HL-60 (cell line): ENCODE results near the gene ANKS1A.

Experiments used
- DNase-seq, 2 experiments: peaks; one replicate each; pipeline ENCODE4 v3.0.0-alpha.2; 2010 to 2020; ENCODE audit warnings: low read depth in 1 of 2, low spot score in 1 of 2
- H3K27ac ChIP-seq: fragments of 250-450 bp; sonication (Bioruptor Pico); replicated peaks from 2 replicates; pipeline ENCODE4 v1.5.1; 2020; ENCODE audit warnings: mild to moderate bottlenecking, moderate library complexity
- H3K27me3 ChIP-seq: fragments of 250-450 bp; sonication (Bioruptor Pico); 2 replicates; pipeline ENCODE4 v1.5.1; 2021; ENCODE audit warnings: mild to moderate bottlenecking, moderate library complexity; ENCODE audit not compliant: insufficient read depth, poor library complexity, severe bottlenecking
- H3K4me3 ChIP-seq: replicated peaks from 2 replicates; pipeline ENCODE4 v1.5.1; 2011; ENCODE audit warnings: mild to moderate bottlenecking, control low read depth, low read length; ENCODE audit not compliant: insufficient read depth
- CTCF ChIP-seq: IDR thresholded peaks from one replicate; pipeline ENCODE4 v1.5.1; 2011; ENCODE audit warnings: low read length, control low read depth, inconsistent platforms; ENCODE audit not compliant: insufficient read depth
- GABPA ChIP-seq: IDR thresholded peaks from 2 replicates; pipeline ENCODE4 v1.6.1; 2012; ENCODE audit warnings: low read depth
- POLR2AphosphoS5 ChIP-seq: IDR thresholded peaks from 2 replicates; pipeline ENCODE4 v1.6.1; 2012; ENCODE audit warnings: low read depth
- REST ChIP-seq: IDR thresholded peaks from 2 replicates; pipeline ENCODE4 v1.6.1; 2012; ENCODE audit warnings: low read depth; ENCODE audit not compliant: insufficient replicate concordance
- SPI1 ChIP-seq: IDR thresholded peaks from 2 replicates; pipeline ENCODE4 v1.6.1; 2012; ENCODE audit warnings: low read depth, mild to moderate bottlenecking, borderline replicate concordance

The ANKS1A gene

GRCh38 chr6:35089216-35089934, 200.3 kb downstream of the ANKS1A start:
- Histone ChIP-seq H3K4me3 (no peak overlapping the region), H3K27ac (peak overlapping the region; percentile 38), H3K27me3 (no peaks in the 10 kb centered on the region)
- DNase-seq = no peak
- TF ChIP-seq CTCF = no peak
- TF ChIP-seq POLR2AphosphoS5 = no peak
- no peak for TF ChIP-seq SPI1
- TF ChIP-seq GABPA = no peak
- no peak for TF ChIP-seq REST

GRCh38 chr6:35089935-35090505, 201.0 kb downstream of the ANKS1A start:
- Histone ChIP-seq H3K27ac (peak overlapping the region; percentile 38), H3K27me3 (no peaks in the 10 kb centered on the region), H3K4me3 (no peak overlapping the region)
- DNase-seq = peak in 1 of 2 experiments; percentile 86
- TF ChIP-seq POLR2AphosphoS5 = peak; percentile 75
- TF ChIP-seq GABPA = no peak
- no peak for TF ChIP-seq CTCF
- peak; percentile 30 for TF ChIP-seq REST
- TF ChIP-seq SPI1 = no peak

- Histone ChIP-seq H3K27me3 (no peaks in the 10 kb centered on the region), H3K27ac (no peak overlapping the region), H3K4me3 (no peak overlapping the region)
- DNase-seq = no peak
- TF ChIP-seq CTCF (no peak), REST (no peak), POLR2AphosphoS5 (no peak), SPI1 (no peak), GABPA (no peak)
Measured at GRCh38 chr6:35090734-35091133, 201.7 kb downstream of the ANKS1A start.
